Skeletal muscle tissue (tissue), 4 donors: ENCODE results near the gene SLC13A3. TPM values are rescaled to one million over a fixed set of nuclear protein-coding genes. Genes with fewer than 3 reads are reported as not detected.

Experiments used
- H3K27ac ChIP-seq: one replicate; pipeline ENCODE4 v1.7.0; 2013; ENCODE audit warnings: mild to moderate bottlenecking, low read depth, low read length, inconsistent platforms
- H3K27me3 ChIP-seq, 3 donors: one replicate each; pipeline ENCODE4 v1.7.0; 2013; ENCODE audit warnings: low read length in 3 of 3; ENCODE audit not compliant: control insufficient read depth in 3 of 3, insufficient read depth in 3 of 3
- H3K36me3 ChIP-seq, 3 donors: one replicate each; pipeline ENCODE4 v1.7.0; 2013; ENCODE audit warnings: low read length in 3 of 3; ENCODE audit not compliant: control insufficient read depth in 3 of 3, insufficient read depth in 3 of 3
- H3K4me1 ChIP-seq, 3 donors: one replicate each; pipeline ENCODE4 v1.7.0; 2013; ENCODE audit warnings: low read length in 3 of 3, mild to moderate bottlenecking in 3 of 3; ENCODE audit not compliant: control insufficient read depth in 3 of 3, insufficient read depth in 3 of 3
- H3K4me3 ChIP-seq, 3 donors: one replicate each; pipeline ENCODE4 v1.7.0; 2013; ENCODE audit warnings: low read length in 3 of 3
- H3K9ac ChIP-seq, 3 donors: one replicate each; pipeline ENCODE4 v1.7.0; 2013; ENCODE audit warnings: low read length in 3 of 3, mild to moderate bottlenecking in 3 of 3, moderate library complexity in 2 of 3, low read depth in 1 of 3
- H3K9me3 ChIP-seq, 3 donors: one replicate each; pipeline ENCODE4 v1.7.0; 2013; ENCODE audit warnings: low read length in 3 of 3; ENCODE audit not compliant: control insufficient read depth in 3 of 3
- total RNA-seq: library from RNA; depleted of rRNA; stranded (reverse); fragments of >200 nt; gene quantifications from one replicate; pipeline ENCODE4 v1.2.3, GENCODE V29; 2014
- donor health status: Osteomylitis.

Gene SLC13A3
- total RNA-seq, 1 donor from 2014 or later = 2.6 TPM

GRCh38 chr20:46671866-46672542 is 20.7 kb upstream of the SLC13A3 start:
- H3K27me3 ChIP-seq = no peaks in the 10 kb centered on the region
- peaks cover 0 to 15% (median 6%) of the 10 kb centered on the region in 3 donors for H3K9me3 ChIP-seq
- no peaks in the 10 kb centered on the region for H3K4me1 ChIP-seq
- no peak overlapping the region for H3K9ac ChIP-seq
- no peak overlapping the region for H3K4me3 ChIP-seq
- no peak overlapping the region for H3K27ac ChIP-seq
- H3K36me3 ChIP-seq = peaks cover 0 to 3% (median 0%) of the 10 kb centered on the region in 3 donors

GRCh38 chr20:46670585-46671584 is 19.6 kb upstream of the SLC13A3 start:
- H3K27ac ChIP-seq = no peak overlapping the region
- no peaks in the 10 kb centered on the region for H3K4me1 ChIP-seq
- peaks cover 0 to 3% (median 0%) of the 10 kb centered on the region in 3 donors for H3K36me3 ChIP-seq
- no peak overlapping the region for H3K9ac ChIP-seq
- H3K9me3 ChIP-seq = peaks cover 0 to 15% (median 6%) of the 10 kb centered on the region in 3 donors
- H3K27me3 ChIP-seq = no peaks in the 10 kb centered on the region
- no peak overlapping the region for H3K4me3 ChIP-seq

GRCh38 chr20:46670228-46670584 is 18.9 kb upstream of the SLC13A3 start:
- H3K9ac ChIP-seq = no peak overlapping the region
- peaks cover 0 to 15% (median 6%) of the 10 kb centered on the region in 3 donors for H3K9me3 ChIP-seq
- H3K4me1 ChIP-seq = no peaks in the 10 kb centered on the region
- no peaks in the 10 kb centered on the region for H3K27me3 ChIP-seq
- no peak overlapping the region for H3K27ac ChIP-seq
- H3K36me3 ChIP-seq = peaks cover 0 to 3% (median 0%) of the 10 kb centered on the region in 3 donors
- no peak overlapping the region for H3K4me3 ChIP-seq

- Histone ChIP-seq H3K27ac (no peak overlapping the region), H3K9me3 (peaks cover 0 to 10% (median 6%) of the 10 kb centered on the region in 3 donors), H3K4me1 (no peaks in the 10 kb centered on the region), H3K4me3 (no peak overlapping the region), H3K9ac (no peak overlapping the region), H3K36me3 (peaks cover 0 to 3% (median 0%) of the 10 kb centered on the region in 3 donors), H3K27me3 (no peaks in the 10 kb centered on the region)
Observed at GRCh38 chr20:46666818-46667515, 15.7 kb upstream of the SLC13A3 start.

- H3K27me3 ChIP-seq = no peaks in the 10 kb centered on the region
- no peaks in the 10 kb centered on the region for H3K4me1 ChIP-seq
- no peak overlapping the region for H3K9ac ChIP-seq
Observed at GRCh38 chr20:46666306-46666705, 15.0 kb upstream of the SLC13A3 start.

GRCh38 chr20:46665602-46666001 is 14.3 kb upstream of the SLC13A3 start:
- H3K4me1 ChIP-seq = no peaks in the 10 kb centered on the region
- H3K36me3 ChIP-seq = no peaks in the 10 kb centered on the region
- H3K9me3 ChIP-seq = peaks cover 0 to 4% (median 2%) of the 10 kb centered on the region in 3 donors
- no peak overlapping the region for H3K9ac ChIP-seq
- no peak overlapping the region for H3K27ac ChIP-seq
- no peak overlapping the region for H3K4me3 ChIP-seq
- no peaks in the 10 kb centered on the region for H3K27me3 ChIP-seq

More at GRCh38 chr20:46666306-46666705, 15.0 kb upstream of the SLC13A3 start:
- Histone ChIP-seq H3K27ac (no peak overlapping the region), H3K36me3 (peaks cover 0 to 3% (median 0%) of the 10 kb centered on the region in 3 donors), H3K4me3 (no peak overlapping the region), H3K9me3 (peaks cover 0 to 8% (median 6%) of the 10 kb centered on the region in 3 donors)

GRCh38 chr20:46663531-46663930 is 12.3 kb upstream of the SLC13A3 start:
- H3K27me3 ChIP-seq = no peaks in the 10 kb centered on the region
- no peaks in the 10 kb centered on the region for H3K9me3 ChIP-seq
- no peak overlapping the region for H3K4me3 ChIP-seq
- no peak overlapping the region for H3K27ac ChIP-seq
- H3K36me3 ChIP-seq = no peaks in the 10 kb centered on the region
- no peak overlapping the region for H3K9ac ChIP-seq
- no peaks in the 10 kb centered on the region for H3K4me1 ChIP-seq

- Histone ChIP-seq H3K4me1 (no peaks in the 10 kb centered on the region), H3K9me3 (no peaks in the 10 kb centered on the region), H3K27ac (no peak overlapping the region), H3K9ac (no peak overlapping the region), H3K36me3 (no peaks in the 10 kb centered on the region), H3K27me3 (no peaks in the 10 kb centered on the region), H3K4me3 (no peak overlapping the region)
Observed at GRCh38 chr20:46661659-46662058, 10.4 kb upstream of the SLC13A3 start.

GRCh38 chr20:46660487-46660886 is 9.2 kb upstream of the SLC13A3 start:
- no peaks in the 10 kb centered on the region for H3K4me1 ChIP-seq
- no peaks in the 10 kb centered on the region for H3K27me3 ChIP-seq
- no peaks in the 10 kb centered on the region for H3K9me3 ChIP-seq
- H3K27ac ChIP-seq = no peak overlapping the region
- H3K36me3 ChIP-seq = no peaks in the 10 kb centered on the region
- H3K9ac ChIP-seq = no peak overlapping the region
- no peak overlapping the region for H3K4me3 ChIP-seq
